GM12878 (cell line): Measurements from ENCODE around the gene TEX101. TPM values are rescaled to one million over a fixed set of nuclear protein-coding genes. Genes with fewer than 3 reads are reported as not detected.

Source experiments
- ATAC-seq: fragments of 200-7000 bp; cut with Tn5 transposase; 3 replicates; pipeline ENCODE4 v1.9.1; 2020; ENCODE audit warnings: mild to moderate bottlenecking, moderate library complexity
- BruUV-seq: library from RNA; stranded (reverse); fragments of 400-500 nt; replicated peaks from 2 replicates; lab custom pipeline; 2021; lab: Mats Ljungman, UMichigan
- CTCF ChIA-PET: fragments of 300-600 bp; sonication (Branson Sonifier 250); formaldehyde crosslinking; extraction: SDS; loops from one replicate; lab custom pipeline; 2021; ENCODE audit warnings: inconsistent platforms; lab: Yijun Ruan, JAX
- POLR2A ChIA-PET: fragments of 350-600 bp; formaldehyde crosslinking; extraction: SDS; loops from one replicate; lab custom pipeline; 2021; ENCODE audit warnings: inconsistent platforms; lab: Charles Lee
- RAD21 ChIA-PET: fragments of 300-600 bp; sonication (Branson Sonifier 250); formaldehyde crosslinking; loops from one replicate; lab custom pipeline; 2023; ENCODE audit warnings: antibody characterized with exemption; ENCODE audit not compliant: unreplicated experiment; lab: Charles Lee
- SMC1A ChIA-PET: fragments of 300-600 bp; sonication (Branson Sonifier 250); formaldehyde crosslinking; loops from one replicate; lab custom pipeline; 2023; ENCODE audit not compliant: unreplicated experiment, uncharacterized antibody; lab: Charles Lee
- DNase-seq: peaks from one replicate; pipeline ENCODE4 v3.0.0-alpha.2; 2011; ENCODE audit warnings: low read depth, low spot score
- FAIRE-seq: peaks from 3 replicates; lab custom pipeline; 2011; peaks lifted over from hg19 to GRCh38; lab: Jason Lieb, UNC
- H2AFZ ChIP-seq: 2 replicates; pipeline ENCODE4 v1.6.0; 2011; ENCODE audit warnings: low read depth, low read length, control low read depth; ENCODE audit not compliant: control insufficient read depth
- H3K27ac ChIP-seq: 2 replicates; pipeline ENCODE4 v1.5.1; 2011; ENCODE audit warnings: control low read depth; ENCODE audit not compliant: control insufficient read depth, insufficient read depth
- H3K27me3 ChIP-seq, 2 experiments: replicated peaks in 1 of 2; 2 replicates each; pipeline versions ENCODE4 v1.6.0 to v1.6.1; 2011; ENCODE audit warnings: low read length in 1 of 2; ENCODE audit not compliant: control insufficient read depth in 2 of 2, insufficient read depth in 2 of 2
- H3K36me3 ChIP-seq, 2 experiments: 2 replicates each; pipeline ENCODE4 v1.5.1; 2011; ENCODE audit warnings: low read length in 1 of 2; ENCODE audit not compliant: control insufficient read depth in 2 of 2, insufficient read depth in 2 of 2
- H3K4me1 ChIP-seq: 2 replicates; pipeline ENCODE4 v1.6.1; 2011; ENCODE audit warnings: mild to moderate bottlenecking, low read length, moderate library complexity, mixed read lengths; ENCODE audit not compliant: control insufficient read depth, insufficient read depth
- H3K4me2 ChIP-seq: 2 replicates; pipeline ENCODE4 v1.6.0; 2011; ENCODE audit warnings: control low read depth; ENCODE audit not compliant: control insufficient read depth, insufficient read depth
- H3K4me3 ChIP-seq: fragments of 200-600 bp; sonication (generic); 2 replicates; pipeline ENCODE4 v1.5.1; 2016
- H3K79me2 ChIP-seq: 2 replicates; pipeline ENCODE4 v1.6.0; 2011; ENCODE audit warnings: low read length; ENCODE audit not compliant: control insufficient read depth, insufficient read depth
- H3K9ac ChIP-seq: 2 replicates; pipeline ENCODE4 v1.8.0; 2011; ENCODE audit warnings: low read length, control low read depth, mixed read lengths; ENCODE audit not compliant: control insufficient read depth, insufficient read depth
- H3K9me3 ChIP-seq: replicated peaks from 3 replicates; pipeline ENCODE4 v1.5.1; 2011; ENCODE audit warnings: mild to moderate bottlenecking, low read length; ENCODE audit not compliant: control insufficient read depth, insufficient read depth
- H4K20me1 ChIP-seq: 2 replicates; pipeline ENCODE4 v1.6.0; 2011; ENCODE audit not compliant: control insufficient read depth, insufficient read depth
- BMI1 ChIP-seq: fragments of 450-650 bp; IDR thresholded peaks from 2 replicates; pipeline ENCODE4 v1.6.1; 2016; ENCODE audit warnings: mild to moderate bottlenecking, moderate library complexity, borderline replicate concordance
- CREB1 ChIP-seq: IDR thresholded peaks from 2 replicates; pipeline ENCODE4 v1.6.1; 2012; ENCODE audit warnings: low read depth, mild to moderate bottlenecking, inconsistent platforms
- CREM ChIP-seq: IDR thresholded peaks from 2 replicates; pipeline ENCODE4 v1.6.1; 2014; ENCODE audit warnings: antibody characterized with exemption, low read depth
- IKZF1 ChIP-seq: fragments of 450-650 bp; conservative IDR thresholded peaks from 2 replicates; pipeline ENCODE4 v1.6.1; 2017; ENCODE audit warnings: antibody characterized with exemption, mild to moderate bottlenecking
- IKZF2 ChIP-seq, 2 experiments: fragments of 450-650 bp; IDR thresholded peaks; 2 replicates each; pipeline ENCODE4 v1.6.1; 2017; ENCODE audit warnings: mild to moderate bottlenecking in 2 of 2, moderate library complexity in 2 of 2
- JUND ChIP-seq: IDR thresholded peaks from 2 replicates; pipeline ENCODE4 v1.6.1; 2012; ENCODE audit warnings: low read depth, mild to moderate bottlenecking, low read length, improper control_type of control experiment, moderate library complexity
- MTA2 ChIP-seq: fragments of 450-650 bp; IDR thresholded peaks from 2 replicates; pipeline ENCODE4 v1.6.1; 2016; ENCODE audit warnings: low read depth, mild to moderate bottlenecking, moderate library complexity
- MTA3 ChIP-seq: IDR thresholded peaks from 2 replicates; pipeline ENCODE4 v1.6.1; 2012; ENCODE audit warnings: low read length, inconsistent platforms, borderline replicate concordance
- RAD51 ChIP-seq: fragments of 450-650 bp; IDR thresholded peaks from 2 replicates; pipeline ENCODE4 v1.6.1; 2016; ENCODE audit warnings: moderate library complexity, mild to moderate bottlenecking, inconsistent platforms
- RB1 ChIP-seq: fragments of 450-650 bp; formaldehyde crosslinking; IDR thresholded peaks from 2 replicates; pipeline ENCODE4 v1.6.1; 2017; ENCODE audit warnings: mild to moderate bottlenecking, borderline replicate concordance
- SMC3 ChIP-seq: IDR thresholded peaks from 2 replicates; pipeline ENCODE4 v1.6.1; 2011; ENCODE audit warnings: low read length, improper control_type of control experiment, borderline replicate concordance
- TCF3 ChIP-seq: IDR thresholded peaks from 2 replicates; pipeline ENCODE4 v1.6.1; 2012; ENCODE audit warnings: low read depth, mild to moderate bottlenecking, low read length, borderline replicate concordance; ENCODE audit not compliant: insufficient read depth
- ZNF274 ChIP-seq: IDR thresholded peaks from one replicate; pipeline ENCODE4 v1.8.0; 2011; ENCODE audit not compliant: insufficient read length, insufficient read depth
- ZNF384 ChIP-seq: IDR thresholded peaks from 2 replicates; pipeline ENCODE4 v1.6.1; 2012; ENCODE audit warnings: low read depth, mild to moderate bottlenecking, low read length, improper control_type of control experiment, borderline replicate concordance
- WGBS: methylation state at CpG from one replicate; pipeline ENCODE4 v1.1.6; 2016; ENCODE audit warnings: low lambda C conversion rate; ENCODE audit not compliant: insufficient replicate concordance, insufficient coverage; ENCODE audit errors: missing lambda C conversion rate; 5-methylcytosine and 5-hydroxymethylcytosine counted together
- in situ Hi-C: fragments of 300-500 bp; cut with MboI; formaldehyde crosslinking; loops from 9 replicates; pipeline ENCODE4 v1.14.3; 2018; ENCODE audit warnings: mixed read lengths
- intact Hi-C: fragments of 100-400 bp; cut with micrococcal nuclease; formaldehyde crosslinking; loops from one replicate; pipeline ENCODE4 v1.14.2; 2022; ENCODE audit not compliant: unreplicated experiment
- polyA plus RNA-seq, 11 experiments: library from polyadenylated mRNA; depleted of rRNA in 4 of 11; unstranded in 6 of 11; stranded (reverse) in 5 of 11; fragments of >200 nt; fragmentation: Nextera tagmentation in 4 of 11; fragmentation: Illumina TruSeq in 1 of 11; extraction: Ambion mirVana in 4 of 11; extraction: Trizol in 1 of 11; gene quantifications; 1 replicate in 1 of 11; 2 replicates in 10 of 11; pipeline versions ENCODE4 v1.2.1 to v1.2.3, GENCODE V29; 2011 to 2016; ENCODE audit warnings: inconsistent platforms in 2 of 11, missing spikeins in 2 of 11, low read depth in 1 of 11
- total RNA-seq, 4 experiments: library from RNA; depleted of rRNA in 3 of 4; stranded (reverse); fragments of >200 nt in 3 of 4; fragmentation: Illumina TruSeq in 1 of 4; extraction: Trizol in 1 of 4; gene quantifications; 2 replicates each; pipeline versions ENCODE4 v1.2.1 to v1.2.3, GENCODE V29; 2013 to 2021
- TF ChIP-seq, protein P1 (sequence below): fragments of 450-650 bp; IDR thresholded peaks from 2 replicates; pipeline ENCODE4 v1.6.1; 2017; ENCODE audit warnings: mild to moderate bottlenecking
- TF ChIP-seq, protein P2 (sequence below): fragments of 450-650 bp; IDR thresholded peaks from 2 replicates; pipeline ENCODE4 v1.6.1; 2016; ENCODE audit warnings: mild to moderate bottlenecking
- TF ChIP-seq, protein P3 (sequence below): fragments of 450-650 bp; IDR thresholded peaks from 2 replicates; pipeline ENCODE4 v1.6.1; 2018; ENCODE audit warnings: mild to moderate bottlenecking, low read depth, moderate library complexity; ENCODE audit not compliant: partially characterized antibody
- TF ChIP-seq, protein P4 (sequence below): fragments of 450-650 bp; IDR thresholded peaks from 2 replicates; pipeline ENCODE4 v1.6.1; 2014; ENCODE audit warnings: mild to moderate bottlenecking

Gene TEX101
- total and polyA plus RNA-seq, 10 of the 15 experiments (the other 5 are each of a cell fraction or from before 2014, with no cell fraction given): not detected

DNA sequence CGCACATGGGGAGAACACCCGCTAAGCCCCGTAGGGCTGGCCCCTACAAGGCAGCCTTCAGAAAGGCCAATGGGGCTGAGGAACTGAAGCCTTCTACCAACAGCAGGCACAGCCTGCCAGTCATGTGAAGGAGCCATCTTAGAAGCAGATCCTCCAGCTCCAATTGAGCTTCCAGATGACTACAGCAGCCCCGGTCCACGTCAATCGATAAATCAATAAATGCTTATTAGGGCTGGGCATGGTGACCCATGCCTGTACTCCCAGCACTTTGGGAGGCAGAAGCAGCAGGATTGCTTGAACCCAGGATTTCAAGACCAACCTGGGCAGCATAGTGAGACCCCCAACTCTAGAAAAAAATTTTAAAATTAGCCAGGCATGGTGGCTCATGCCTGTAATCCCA is 23.0 kb downstream of the TEX101 start:
- ChIA-PET SMC1A (no interaction called here), POLR2A (no interaction called here), CTCF (interaction anchor here (2.6 to 3.9 kb wide), 2 partner anchors 10 to 82 kb away, joined by 9 to 20 read pairs; no protein-coding TSS in a partner anchor), RAD21 (interaction anchor here (2.3 kb wide), 1 partner anchor 82 kb away, joined by 11 read pairs; no protein-coding TSS in a partner anchor)
- Histone ChIP-seq H3K4me2 (no peak overlapping the region), H3K9ac (no peak overlapping the region), H4K20me1 (no peaks in the 10 kb centered on the region), H3K4me3 (no peak overlapping the region), H3K9me3 (no peaks in the 10 kb centered on the region; the same call in 2 of the 3 replicates), H3K79me2 (no peaks in the 10 kb centered on the region), H3K36me3 (no peaks in the 10 kb centered on the region), H3K27me3 (no peaks in the 10 kb centered on the region), H3K27ac (no peak overlapping the region), H3K4me1 (no peaks in the 10 kb centered on the region), H2AFZ (no peak overlapping the region)
- DNase-seq (no peak), ATAC-seq (no peak), FAIRE-seq (no peak)
- TF ChIP-seq JUND: no peak
- TF ChIP-seq BMI1: no peak
- TF ChIP-seq MTA2: no peak
- no peak for TF ChIP-seq ZNF274
- no peak for TF ChIP-seq TCF3
- TF ChIP-seq CREB1: no peak
- no peak for TF ChIP-seq SMC3
- TF ChIP-seq IKZF1: no peak
- no peak for TF ChIP-seq MTA3
- TF ChIP-seq, protein P1, sequence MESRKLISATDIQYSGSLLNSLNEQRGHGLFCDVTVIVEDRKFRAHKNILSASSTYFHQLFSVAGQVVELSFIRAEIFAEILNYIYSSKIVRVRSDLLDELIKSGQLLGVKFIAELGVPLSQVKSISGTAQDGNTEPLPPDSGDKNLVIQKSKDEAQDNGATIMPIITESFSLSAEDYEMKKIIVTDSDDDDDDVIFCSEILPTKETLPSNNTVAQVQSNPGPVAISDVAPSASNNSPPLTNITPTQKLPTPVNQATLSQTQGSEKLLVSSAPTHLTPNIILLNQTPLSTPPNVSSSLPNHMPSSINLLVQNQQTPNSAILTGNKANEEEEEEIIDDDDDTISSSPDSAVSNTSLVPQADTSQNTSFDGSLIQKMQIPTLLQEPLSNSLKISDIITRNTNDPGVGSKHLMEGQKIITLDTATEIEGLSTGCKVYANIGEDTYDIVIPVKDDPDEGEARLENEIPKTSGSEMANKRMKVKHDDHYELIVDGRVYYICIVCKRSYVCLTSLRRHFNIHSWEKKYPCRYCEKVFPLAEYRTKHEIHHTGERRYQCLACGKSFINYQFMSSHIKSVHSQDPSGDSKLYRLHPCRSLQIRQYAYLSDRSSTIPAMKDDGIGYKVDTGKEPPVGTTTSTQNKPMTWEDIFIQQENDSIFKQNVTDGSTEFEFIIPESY: no peak
- TF ChIP-seq, protein P2, sequence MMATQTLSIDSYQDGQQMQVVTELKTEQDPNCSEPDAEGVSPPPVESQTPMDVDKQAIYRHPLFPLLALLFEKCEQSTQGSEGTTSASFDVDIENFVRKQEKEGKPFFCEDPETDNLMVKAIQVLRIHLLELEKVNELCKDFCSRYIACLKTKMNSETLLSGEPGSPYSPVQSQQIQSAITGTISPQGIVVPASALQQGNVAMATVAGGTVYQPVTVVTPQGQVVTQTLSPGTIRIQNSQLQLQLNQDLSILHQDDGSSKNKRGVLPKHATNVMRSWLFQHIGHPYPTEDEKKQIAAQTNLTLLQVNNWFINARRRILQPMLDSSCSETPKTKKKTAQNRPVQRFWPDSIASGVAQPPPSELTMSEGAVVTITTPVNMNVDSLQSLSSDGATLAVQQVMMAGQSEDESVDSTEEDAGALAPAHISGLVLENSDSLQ: no peak
- TF ChIP-seq CREM: no peak
- TF ChIP-seq IKZF2 (IDR thresholded peaks at IDR 0.05): no peak
- TF ChIP-seq RAD51: no peak
- TF ChIP-seq, protein P3, sequence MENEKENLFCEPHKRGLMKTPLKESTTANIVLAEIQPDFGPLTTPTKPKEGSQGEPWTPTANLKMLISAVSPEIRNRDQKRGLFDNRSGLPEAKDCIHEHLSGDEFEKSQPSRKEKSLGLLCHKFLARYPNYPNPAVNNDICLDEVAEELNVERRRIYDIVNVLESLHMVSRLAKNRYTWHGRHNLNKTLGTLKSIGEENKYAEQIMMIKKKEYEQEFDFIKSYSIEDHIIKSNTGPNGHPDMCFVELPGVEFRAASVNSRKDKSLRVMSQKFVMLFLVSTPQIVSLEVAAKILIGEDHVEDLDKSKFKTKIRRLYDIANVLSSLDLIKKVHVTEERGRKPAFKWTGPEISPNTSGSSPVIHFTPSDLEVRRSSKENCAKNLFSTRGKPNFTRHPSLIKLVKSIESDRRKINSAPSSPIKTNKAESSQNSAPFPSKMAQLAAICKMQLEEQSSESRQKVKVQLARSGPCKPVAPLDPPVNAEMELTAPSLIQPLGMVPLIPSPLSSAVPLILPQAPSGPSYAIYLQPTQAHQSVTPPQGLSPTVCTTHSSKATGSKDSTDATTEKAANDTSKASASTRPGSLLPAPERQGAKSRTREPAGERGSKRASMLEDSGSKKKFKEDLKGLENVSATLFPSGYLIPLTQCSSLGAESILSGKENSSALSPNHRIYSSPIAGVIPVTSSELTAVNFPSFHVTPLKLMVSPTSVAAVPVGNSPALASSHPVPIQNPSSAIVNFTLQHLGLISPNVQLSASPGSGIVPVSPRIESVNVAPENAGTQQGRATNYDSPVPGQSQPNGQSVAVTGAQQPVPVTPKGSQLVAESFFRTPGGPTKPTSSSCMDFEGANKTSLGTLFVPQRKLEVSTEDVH: no peak
- no peak for TF ChIP-seq RB1
- TF ChIP-seq, protein P4, sequence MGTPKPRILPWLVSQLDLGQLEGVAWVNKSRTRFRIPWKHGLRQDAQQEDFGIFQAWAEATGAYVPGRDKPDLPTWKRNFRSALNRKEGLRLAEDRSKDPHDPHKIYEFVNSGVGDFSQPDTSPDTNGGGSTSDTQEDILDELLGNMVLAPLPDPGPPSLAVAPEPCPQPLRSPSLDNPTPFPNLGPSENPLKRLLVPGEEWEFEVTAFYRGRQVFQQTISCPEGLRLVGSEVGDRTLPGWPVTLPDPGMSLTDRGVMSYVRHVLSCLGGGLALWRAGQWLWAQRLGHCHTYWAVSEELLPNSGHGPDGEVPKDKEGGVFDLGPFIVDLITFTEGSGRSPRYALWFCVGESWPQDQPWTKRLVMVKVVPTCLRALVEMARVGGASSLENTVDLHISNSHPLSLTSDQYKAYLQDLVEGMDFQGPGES: no peak
- TF ChIP-seq ZNF384: no peak
- intact Hi-C loops: no loop called here
- WGBS: 92% methylated on average over 6 of the region's 6 CpGs
- BruUV-seq: no TSS peak
- in situ Hi-C loops: no loop called here
